Renal pelvis (tissue), 4 donors: ENCODE results near the gene ARMC10. TPM values are rescaled to one million over a fixed set of nuclear protein-coding genes. Genes with fewer than 3 reads are reported as not detected.
"Not testable (repeated sequence)": the region's sequence is repeated elsewhere in the genome, so short reads cannot be mapped to it uniquely, and the experiment has no call there.

Experiments used
- DNase-seq: peaks from one replicate; pipeline ENCODE4 v3.0.0-alpha.2; 2013
- polyA plus RNA-seq, 3 donors: library from polyadenylated mRNA; unstranded; fragments of 120-200 nt; gene quantifications; one replicate each; pipeline ENCODE4 v1.2.1, GENCODE V29; 2013; ENCODE audit not compliant: insufficient read length in 3 of 3

Gene ARMC10
- polyA plus RNA-seq, 3 donors: 48.4 to 56.4 (median 53.6) TPM

DNA sequence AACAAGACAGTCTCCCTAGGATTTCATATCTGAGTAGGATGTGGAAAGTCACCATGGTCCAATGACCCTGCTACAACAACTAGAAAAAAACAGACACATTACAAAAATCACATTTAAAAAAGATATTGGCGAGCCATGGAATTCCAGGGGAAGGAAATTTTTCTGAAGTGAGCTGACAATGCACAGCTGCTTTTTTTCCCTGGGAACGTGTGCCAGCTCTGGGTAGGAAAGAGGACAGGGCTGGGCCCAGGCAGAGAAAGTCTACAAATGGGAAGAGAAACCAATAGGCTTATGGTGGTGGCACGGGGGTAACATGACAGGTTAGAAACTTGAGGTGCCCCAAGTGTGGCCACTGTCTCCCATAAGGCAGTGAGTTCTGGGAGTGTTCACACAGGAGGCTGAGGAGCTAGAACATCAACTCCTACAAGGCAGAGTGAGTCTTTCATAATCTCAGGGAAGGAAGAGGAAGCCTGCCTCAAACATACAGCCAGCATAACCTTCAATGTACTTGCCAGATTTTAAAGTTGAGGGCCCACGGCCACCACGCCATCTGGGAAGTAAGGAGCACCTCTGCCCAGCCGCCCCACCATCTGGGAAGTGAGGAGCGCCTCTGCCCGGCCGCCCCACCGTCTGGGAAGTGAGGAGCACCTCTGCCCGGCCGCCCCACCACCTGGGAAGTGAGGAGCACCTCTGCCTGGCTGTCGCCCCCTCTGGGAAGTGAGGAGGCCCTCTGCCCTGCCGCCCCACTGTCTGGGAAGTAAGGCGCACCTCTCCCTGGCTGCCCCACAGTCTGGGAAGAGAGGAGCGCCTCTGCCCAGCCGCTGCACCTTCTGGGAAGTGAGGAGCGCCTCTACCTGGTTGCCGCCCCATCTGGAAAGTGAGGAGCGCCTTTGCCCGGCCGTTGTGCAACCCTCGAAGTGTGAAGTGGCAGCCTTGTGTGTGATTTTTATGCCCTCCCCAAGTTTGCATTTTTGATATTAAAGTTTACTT, 6.2 kb upstream of the ARMC10 start:
- no peak for DNase-seq

DNA sequence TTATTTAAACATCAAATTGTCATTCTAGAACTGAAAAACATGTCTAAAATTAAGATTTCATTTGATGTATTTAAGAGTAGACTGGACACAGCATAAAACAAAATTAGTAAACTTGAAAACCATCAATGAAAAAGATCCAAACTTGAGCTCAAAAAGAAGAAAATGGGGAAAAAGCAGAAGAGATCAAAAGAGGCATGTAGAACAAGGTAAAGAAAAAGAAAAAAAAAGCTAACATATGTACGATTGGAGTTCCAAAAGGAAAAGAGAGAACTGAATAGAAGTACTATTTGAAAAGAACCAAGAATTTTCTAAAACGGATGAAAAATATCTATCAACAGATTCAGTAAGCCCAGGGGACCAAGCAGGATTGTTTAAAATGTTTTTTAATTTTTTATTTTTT, 3.9 kb upstream of the ARMC10 start:
- no peak for DNase-seq

DNA sequence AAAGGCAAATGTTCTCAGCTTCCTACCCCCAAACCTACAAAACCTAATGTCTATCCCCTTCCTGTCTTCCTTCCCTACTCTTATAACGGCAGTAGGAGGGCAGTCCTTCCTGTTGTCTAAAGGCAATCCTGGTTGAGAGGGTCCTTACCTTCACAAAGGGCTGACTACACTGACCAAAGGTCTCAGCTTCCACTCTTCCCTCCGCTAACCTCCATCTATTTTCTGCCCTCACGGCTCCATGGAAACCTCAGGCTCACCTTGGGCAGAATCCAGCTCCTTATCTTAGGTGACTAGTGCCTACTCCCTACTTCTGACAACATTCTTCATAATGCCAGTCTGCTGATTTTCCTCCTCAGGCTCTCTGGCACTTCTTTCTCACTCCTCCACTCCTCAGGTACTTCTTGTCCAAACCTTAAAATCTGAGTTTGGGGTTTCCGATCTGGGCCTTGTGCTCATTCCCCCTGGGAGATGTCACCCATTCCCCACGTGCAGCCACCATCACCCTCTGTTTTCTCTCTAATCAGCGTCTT, 886 bp upstream of the ARMC10 start:
- DNase-seq: no peak

DNA sequence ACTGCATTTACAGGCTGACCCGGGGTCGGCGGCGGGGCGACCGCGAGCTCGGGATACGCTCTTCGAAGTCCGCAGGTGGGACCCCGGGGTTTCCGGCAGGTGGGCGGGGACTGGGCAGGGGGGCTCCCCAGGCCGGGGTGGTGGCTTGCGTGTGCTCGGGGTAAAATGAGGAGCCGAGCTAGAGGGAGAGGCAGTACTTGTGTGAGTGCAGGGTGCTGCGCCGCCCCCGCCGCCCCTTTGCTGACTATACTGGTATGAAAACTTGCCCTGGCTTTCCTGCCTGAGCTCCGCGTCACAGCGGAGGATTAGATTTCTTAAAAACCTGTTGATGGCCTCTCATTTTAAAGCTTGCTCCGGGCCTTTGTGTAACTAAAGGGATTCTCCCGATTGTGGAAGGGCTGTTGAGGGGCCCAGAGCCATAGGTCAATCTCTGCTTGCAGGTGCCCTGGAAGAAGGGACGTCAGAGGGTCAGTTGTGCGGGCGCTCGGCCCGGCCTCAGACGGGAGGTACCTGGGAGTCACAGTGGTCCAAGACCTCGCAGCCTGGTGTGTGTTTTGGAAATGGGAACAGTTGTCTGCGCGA, 488 bp downstream of the ARMC10 start:
- DNase-seq: peak; percentile 47

DNA sequence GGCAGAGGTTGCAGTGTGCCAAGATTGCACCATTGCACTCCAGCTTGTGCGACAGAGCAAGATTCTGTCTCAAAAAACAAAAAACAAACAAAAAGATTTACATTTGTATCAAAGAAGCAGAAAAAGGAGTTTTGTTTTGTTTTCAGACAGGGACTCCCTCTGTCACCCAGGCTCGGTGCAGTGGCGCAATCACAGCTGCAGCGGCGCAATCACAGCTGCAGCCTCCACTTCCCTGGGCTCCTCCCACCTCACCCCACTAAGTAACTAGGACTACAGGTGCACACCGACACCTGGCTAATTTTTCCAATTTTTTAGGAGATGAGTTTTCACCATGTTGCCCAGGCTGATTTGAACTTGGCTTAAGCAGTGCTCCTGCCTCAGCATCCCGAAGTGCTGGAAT, 1.8 kb downstream of the ARMC10 start:
- DNase-seq: no peak

DNA sequence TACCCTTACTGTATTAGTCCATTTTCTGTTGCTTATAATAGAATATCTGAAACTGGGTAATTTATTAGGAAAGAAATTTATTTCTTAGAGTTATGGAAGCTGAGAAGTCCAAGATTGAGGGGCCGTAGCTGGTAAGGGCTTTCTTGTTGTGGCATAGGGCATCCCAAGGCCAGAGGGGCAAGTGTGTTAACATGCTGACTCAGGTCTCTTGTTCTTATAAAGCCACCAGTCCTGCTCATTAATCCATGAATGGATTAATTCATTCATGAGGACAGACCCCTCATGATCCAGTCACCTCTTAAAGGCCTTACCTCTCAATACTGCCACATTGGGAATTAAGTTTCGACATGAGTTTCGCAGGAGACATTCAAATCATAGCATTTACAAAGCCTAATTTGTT, 2.4 kb downstream of the ARMC10 start:
- no peak for DNase-seq

DNA sequence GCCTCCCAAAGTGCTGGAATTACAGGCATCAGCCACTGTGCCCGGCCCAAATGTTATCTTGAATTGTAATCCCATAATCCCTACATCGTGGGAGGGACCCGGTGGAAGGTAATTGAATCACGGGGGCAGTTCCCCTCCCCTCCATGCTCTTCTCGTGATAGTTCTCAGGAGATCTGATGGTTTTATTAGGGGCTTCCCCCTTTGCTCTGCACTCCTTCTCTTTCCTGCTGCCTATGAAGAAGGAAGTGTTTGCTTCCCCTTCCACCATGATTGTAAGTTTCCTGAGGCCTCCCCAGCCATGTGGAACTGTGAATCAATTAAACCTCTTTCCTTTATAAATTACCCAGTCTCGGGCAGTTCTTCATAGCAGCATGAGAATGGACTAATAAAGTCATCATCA, 3.3 kb downstream of the ARMC10 start:
- not testable (repeated sequence) for DNase-seq

DNA sequence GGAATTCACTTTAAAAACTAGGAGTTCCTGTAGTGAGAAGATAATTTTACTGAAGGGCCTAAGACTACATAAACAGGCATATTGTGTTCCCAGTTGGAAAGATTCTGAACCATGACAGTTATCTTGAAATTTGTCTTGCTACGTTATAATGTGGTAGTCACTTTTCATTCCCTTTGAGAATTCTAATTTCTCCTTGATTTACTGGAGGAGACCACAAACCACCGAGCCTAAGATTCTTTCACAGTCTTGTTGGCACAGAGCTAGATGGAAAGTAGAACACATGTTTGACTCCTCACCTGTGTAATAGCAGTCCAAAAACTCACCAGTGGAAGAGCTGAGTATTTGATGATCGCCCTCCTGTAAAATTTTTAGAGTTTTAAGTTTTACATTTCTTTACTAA, 4.9 kb downstream of the ARMC10 start:
- DNase-seq: no peak

DNA sequence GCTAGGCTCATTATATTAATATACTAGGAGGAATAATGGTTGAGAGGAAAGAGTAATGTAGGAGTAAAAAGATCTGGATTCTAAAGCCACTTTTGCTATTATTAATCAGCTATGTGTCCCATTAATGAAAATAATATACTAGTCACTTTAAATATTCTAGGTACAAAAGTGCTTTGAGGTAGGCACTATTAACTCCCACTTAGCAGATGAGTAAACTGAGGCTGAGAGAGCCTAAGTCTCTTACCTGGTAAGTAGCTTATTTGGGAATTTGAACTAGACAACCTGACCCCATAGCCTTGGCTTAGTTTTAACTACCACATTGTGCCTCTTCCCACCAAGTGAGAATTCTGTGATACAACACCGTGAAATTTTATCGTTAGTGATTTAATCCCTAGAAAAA, 6.0 kb downstream of the ARMC10 start:
- DNase-seq: no peak

DNA sequence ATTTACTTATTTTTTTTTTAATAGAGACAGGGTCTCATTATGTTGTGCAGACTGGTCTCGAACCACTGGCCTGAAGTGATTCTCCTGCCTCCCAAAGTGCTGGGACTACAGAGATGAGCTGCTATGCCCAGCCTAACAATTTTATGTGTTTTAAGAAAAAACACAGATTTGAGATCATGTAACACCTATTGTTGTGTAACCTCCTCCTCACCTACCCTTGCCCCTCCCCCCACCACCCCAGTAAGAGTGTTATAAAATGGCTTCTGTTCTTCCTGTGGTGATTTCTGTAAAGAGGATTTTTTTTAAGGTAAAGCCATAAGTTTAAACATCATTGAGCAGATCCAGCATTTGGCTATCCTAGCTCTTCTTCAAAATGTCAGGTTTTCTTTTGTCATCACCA, 7.6 kb downstream of the ARMC10 start:
- DNase-seq: no peak

DNA sequence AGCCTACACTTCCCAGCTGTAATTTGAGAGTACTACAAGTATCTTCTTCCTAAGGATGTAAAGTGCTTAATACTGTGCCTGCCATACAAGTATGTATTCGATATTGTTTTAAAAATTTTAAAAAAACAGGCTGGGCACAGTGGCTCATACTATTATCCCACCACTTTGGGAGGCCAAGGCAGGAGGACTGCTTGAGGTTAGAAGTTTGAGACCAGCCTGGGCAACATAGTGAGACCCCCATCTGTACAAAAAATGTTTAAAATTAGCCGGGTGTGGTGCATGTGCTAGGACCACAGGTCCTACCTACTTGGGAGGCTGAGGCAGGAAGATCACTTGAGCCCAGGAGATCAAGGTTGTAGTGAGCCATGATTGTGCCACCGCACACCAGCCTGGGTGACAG, 8.3 kb downstream of the ARMC10 start:
- DNase-seq: no peak

DNA sequence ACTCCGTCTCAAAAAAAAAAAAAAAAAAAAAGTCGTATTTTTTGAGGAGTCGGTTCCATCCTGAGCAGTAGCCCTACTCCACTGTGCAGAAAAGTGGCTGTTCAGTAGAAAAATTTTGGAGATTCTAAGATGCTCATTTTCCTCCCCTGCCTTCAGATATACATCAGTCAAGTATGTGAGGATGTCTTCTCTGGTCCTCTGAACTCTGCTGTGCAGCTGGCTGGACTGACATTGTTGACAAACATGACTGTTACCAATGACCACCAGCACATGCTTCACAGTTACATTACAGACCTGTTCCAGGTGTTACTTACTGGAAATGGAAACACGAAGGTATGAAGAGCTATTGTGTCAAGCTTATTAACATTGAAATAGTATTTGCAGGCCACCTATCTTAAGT, 17.4 kb downstream of the ARMC10 start:
- DNase-seq: not testable (repeated sequence)

DNA sequence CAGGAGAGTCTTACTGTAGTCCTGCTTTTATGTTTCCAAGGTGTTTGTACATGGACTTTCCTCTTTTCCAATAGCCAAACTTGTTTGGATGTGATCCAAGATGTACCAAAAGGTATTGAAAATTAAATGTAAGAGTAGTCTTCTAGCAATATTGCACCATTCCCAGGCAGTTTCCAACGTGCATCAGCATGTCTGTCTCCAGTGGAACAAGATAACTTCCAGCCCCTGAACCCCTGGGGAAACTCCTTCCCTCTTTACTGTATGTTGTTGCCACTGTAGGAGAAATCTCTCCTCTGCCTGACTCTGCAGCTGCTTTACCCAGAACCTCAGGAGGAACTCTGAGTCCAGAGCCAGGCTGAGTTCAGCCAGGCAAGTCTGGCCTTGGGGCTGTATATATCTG, 18.5 kb downstream of the ARMC10 start:
- DNase-seq: no peak

DNA sequence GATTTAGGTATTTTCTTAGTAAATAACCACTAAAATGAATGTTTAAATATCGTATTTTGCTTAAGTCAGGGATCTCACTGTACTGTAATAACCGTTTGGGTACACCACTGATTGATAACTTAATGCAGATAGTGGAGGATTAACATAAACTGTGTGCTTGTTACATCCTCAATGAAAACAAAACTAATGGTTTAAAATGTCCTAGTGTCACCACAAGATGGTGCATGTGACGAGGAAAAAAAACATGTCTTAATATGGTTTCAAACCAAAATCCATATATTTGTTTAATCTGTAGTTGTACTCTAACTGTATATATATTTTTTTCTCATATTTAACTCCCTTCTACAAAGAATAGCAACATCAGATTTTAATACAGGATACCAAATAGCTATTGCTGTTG, 19.2 kb downstream of the ARMC10 start:
- no peak for DNase-seq

DNA sequence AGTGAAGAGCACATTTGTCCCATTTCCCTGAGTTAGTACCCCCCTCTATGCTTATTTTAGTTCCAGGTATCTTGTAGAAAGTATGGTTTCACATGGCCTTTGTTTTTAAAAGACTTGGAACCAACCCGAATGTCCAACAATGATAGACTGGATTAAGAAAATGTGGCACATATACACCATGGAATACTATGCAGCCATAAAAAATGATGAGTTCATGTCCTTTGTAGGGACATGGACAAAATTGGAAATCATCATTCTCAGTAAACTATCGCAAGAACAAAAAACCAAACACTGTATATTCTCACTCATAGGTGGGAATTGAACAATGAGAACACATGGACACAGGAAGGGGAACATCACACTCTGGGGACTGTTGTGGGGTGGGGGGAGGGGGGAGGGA, 20.6 kb downstream of the ARMC10 start:
- DNase-seq: not testable (repeated sequence)

DNA sequence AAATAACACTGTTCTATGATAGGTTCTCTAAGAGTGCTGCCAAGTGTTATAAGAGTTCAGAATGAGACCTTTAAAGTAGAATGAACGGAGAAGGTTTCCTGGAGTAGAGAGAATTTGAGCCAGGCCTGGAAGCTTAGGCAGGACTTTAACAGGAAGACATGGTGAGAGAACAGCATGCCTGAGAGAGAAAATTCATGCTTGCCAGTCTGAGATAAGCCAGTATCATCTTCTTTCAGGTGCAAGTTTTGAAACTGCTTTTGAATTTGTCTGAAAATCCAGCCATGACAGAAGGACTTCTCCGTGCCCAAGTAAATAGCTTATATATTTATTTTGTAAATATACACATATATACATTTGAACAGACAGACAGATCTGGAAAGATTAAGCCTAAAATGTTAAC, 22.1 kb downstream of the ARMC10 start:
- no peak for DNase-seq

DNA sequence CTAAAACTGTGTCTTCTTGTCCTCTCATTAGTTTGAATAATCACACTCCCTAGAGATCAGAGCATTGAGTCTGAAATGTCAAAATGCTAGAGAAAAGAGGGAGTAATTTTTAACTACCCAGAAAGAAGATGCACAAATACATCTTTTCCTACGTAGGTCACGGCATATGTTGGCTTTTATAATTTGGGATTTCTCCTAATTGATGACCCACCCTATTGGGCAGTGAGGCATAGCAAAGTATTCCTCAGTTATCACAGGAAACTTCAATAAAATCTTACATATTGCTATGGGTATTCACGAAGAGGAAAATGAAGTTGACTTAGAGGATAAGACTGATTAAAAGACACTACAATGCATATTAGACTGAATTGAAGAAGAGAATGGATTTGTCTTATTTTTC, 25.4 kb downstream of the ARMC10 start:
- no peak for DNase-seq

DNA sequence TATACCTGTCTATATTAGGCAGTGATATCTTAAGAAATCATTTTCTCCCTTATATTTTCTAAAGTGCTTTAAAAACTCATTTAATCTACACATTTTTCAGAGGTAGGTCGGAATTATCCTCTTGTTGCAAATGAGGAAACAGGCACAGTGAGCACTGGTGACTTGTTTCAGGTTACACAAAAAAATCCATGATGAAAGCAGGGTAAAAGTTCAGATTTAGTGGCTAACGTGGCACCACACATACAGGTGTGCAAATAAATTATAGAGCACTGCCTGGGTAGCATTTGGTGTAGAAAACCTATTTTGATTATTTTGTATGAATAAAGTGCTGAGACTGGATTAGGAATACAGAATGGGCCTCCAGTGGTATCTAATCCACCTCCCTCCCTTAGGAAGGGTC, 26.6 kb downstream of the ARMC10 start:
- no peak for DNase-seq

DNA sequence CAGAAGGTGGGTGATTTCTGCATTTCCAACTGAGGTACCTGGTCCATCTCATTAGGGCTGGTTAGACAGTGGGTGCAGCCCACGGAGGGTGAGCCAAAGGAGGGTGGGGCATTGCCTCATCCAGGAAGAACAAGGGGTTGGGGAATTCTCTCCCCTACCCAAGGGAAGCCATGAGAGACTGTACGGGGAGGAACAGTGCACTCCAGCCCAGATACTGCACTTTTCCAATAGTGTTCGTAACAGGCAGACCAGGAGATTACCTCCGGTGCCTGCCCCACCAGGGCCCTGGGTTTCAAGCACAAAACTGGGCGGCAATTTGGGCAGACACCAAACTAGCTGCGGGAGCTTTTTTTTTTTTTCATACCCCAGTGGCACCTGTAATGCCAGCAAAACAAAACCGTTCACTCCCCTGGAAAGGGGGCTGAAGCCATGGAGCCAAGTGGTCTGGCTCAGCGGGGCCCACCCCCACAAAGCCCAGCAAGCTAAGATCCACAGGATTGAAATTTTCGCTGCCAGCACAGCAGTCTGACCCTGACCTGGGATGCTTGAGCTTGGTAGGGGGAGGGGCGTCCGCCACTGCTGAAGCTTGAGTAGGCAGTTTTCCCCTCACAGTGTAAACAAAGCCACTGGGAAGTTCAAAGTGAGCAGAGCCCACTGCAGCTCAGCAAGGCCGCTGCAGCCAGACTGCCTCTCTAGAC, 31.2 kb downstream of the ARMC10 start:
- peak; percentile 73 for DNase-seq

DNA sequence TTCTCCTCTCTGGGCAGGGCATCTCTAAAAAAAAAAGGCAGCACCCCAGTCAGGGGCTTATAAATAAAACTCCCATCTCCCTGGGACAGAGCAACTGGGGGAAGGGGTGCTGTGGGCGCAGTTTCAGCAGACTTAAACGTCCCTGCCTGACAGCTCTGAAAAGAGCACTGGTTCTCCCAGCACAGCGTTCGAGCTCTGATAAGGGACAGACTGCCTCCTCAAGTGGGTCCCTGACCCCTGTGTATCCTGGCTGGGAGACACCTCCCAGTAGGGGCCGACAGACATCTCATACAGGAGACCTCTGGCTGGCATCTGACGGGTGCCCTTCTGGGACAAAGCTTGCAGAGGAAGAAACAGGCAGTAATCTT, 31.7 kb downstream of the ARMC10 start:
- not testable (repeated sequence) for DNase-seq

DNA sequence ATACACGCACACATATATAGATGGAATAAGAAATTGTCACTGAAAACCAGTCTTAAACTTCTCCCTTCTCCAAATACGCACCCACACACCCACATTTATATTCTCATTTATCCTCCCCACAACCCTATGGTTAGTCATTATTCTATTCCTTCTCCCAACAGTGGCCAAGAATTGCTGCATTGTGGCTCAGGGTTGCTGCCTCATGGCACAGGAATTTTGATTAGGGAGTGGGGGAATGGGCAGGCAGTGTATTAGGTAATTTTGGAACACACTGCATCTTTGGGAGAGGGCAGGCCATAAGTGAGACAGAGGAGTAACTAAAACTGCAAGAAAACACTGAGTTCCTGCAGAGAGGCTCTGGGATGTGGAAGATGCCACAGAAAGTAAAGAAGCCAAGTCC, 38.2 kb downstream of the ARMC10 start:
- no peak for DNase-seq

DNA sequence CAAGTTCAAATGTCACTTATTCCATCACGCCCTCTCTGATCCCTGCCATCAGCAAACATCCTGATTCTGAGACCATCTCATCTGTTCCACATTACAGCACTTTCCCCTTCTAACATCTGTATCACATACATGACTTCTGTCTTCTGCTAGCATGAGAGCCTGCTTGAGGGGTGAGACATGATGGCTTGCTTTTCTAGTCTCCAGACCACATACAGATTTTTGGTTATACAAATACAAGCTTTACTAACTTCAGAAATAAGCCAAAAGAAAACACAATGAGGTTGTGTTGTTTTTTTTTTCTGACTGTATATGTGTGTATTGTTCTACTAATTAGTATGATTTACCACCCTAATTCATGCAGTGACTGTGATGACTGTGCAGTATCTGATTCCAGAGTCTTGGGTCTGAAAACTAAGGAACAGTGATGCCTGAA, 39.7 kb downstream of the ARMC10 start:
- DNase-seq: no peak

DNA sequence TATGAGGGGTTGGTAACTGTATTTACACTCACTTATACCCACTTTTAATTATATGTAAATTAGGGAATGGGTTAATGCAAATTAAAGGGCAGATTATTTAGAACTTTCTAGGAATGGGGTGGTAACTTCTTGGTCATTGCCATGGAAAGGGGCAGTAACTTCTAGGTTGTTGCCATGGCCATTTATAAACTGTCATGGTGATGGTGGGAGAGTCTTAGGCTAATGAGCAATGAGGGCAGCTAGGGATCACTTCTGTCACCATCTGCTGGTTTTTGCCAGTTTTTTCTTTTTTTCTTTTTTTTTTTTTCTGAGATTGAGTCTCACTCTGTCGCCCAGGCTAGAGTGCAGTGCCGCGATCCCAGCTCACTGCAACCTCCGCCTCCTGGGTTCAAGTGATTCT, 40.8 kb downstream of the ARMC10 start:
- DNase-seq: no peak
